Measurements from ENCODE around the gene CPT1B.
"Not testable (repeated sequence)": the region's sequence is repeated elsewhere in the genome, so short reads cannot be mapped to it uniquely, and the experiment has no call there.

CPT1B gene

DNA sequence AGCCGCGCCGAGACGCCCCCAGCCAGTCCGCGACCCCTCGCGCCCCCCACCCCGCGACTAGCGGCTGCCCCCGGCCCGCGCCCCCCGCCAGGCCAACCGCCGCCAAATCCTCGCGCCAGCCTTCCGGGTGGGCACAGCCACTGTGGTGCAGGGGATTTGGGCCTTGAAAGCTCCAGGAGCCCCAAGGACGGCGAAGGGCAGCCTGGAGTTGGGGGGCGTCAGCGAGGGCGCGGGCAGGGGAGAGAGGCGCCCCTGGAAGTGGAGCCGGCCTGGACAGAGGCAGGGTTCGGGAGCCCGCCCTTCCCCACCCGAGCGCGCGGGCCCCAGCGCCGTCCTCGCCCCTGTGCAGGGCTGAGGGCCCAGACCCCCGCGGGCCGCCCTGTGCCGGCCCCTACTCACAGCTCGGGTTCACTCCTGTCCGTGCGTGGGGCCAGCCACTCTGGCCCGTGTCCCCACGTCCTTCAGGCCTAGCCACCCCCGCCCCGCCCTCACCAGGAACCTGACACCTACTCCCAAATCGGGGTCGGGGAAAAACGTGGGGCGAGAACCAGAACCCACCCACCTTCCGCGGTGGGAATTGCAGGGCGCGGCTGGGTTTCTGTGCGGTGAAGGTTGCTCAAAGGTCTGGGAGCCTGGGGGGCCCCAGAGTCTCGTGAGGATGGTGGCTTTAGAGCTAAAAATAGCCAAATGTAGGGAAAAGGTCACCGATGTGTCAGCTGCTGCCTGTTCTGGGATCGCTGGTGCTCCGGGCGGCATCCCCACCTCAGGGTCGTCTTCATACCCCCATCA is at the start of gene CPT1B:
Gene CPT1B, minus strand, starts transcription at position 441 of the 789 bp plus-strand sequence. CDS start 512 bp downstream, outside the sequence.
- no peak for DNase-seq

DNA sequence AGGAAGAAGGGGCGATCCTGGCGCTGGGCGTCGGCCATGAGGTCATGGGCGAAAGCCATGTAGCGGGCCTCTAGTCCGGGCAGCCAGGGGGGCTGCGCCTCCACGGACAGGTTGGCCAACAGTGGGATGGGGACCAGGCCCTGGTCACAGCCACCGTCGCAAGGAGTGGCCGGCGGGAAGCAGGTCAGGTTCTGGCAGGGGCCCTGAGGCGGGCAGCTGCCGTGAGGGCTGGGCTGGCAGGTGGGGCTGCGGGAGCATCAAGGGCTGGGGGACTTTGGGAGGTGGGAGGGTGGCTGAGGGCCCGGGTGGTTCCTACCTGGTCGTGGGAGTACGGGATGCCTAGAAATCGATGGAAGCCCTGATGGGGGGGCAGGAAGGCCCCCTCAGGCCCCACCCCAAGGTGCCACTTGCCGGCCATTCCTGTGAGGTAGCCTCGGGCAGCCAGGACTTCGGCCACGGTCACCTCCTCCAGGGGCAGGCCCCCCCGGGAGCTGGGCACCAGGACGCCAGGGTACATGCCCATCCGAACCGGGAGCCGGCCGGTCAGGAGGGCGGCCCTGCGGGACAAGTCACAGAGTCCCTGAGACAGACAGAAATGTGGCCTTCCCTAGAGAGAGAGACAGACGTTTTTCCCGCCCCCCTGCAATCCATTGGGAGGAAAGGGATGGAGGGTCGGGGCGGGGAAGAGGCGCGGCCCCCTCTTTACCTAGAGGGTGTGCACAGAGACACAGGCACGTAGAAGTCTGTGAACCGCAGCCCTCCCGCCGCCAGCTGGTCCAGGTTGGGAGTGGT is 48.8 kb upstream of the CPT1B start:
- no peak for DNase-seq

GRCh38 chr22:50626314-50626849 is 48.2 kb upstream of the CPT1B start:
- DNase-seq = no peak

DNA sequence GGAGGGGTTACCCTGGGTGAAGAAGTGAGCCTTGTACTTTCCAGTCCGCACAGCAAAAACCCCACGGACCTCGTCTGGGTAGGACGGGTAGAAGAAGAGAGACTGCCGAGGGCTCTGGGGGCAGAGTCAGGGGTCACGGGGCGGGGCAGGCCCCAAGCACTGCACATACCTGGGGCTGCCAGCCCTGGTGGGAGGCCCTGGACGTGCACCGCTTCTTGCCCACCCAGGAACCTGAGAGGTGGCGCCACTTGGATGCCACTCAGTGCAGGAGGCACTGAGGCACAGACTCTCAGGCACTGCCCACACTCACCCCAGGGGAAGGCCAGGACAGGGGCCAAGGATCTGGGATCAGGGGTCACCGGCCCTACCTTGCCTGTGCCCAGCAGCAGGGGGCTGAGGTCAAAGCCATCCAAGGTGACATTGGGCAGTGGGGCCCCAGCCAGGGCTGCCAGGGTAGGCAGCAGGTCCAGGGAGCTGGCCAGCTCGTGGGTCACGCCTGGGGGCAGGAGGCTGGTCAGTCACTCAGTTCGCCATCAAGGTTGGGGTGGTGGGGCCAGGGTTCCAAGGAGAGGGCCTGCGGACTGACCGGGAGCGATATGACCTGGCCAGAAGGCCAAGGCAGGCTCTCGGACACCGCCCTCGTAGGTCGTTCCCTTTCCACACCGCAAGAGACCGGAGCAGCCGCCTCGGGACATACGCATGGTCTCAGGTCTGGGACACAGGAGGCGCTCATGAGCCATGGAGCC is 47.5 kb upstream of the CPT1B start:
- DNase-seq = no peak

DNA sequence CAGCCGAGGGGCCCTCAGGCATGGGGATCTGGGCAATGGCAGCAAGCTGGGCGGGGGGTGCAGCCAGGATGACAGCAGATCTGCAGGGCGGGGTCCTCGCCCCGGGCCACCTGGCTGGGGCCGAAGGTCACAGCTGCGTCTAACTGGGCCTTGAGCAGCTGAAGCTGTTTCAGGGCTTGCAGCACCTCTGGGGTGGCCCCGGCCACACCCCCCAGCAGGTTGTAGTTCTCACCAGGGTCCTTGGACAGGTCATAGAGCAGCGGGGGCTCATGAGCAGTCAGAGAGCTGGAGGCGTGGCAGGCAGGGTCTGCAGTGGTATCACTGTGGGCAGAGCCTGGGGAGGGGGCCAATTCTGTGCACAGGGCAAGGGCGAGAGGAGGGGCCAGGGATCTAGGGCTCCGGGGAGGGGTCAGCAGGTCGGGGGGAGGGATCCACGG is 46.9 kb upstream of the CPT1B start:
- no peak for DNase-seq

DNA sequence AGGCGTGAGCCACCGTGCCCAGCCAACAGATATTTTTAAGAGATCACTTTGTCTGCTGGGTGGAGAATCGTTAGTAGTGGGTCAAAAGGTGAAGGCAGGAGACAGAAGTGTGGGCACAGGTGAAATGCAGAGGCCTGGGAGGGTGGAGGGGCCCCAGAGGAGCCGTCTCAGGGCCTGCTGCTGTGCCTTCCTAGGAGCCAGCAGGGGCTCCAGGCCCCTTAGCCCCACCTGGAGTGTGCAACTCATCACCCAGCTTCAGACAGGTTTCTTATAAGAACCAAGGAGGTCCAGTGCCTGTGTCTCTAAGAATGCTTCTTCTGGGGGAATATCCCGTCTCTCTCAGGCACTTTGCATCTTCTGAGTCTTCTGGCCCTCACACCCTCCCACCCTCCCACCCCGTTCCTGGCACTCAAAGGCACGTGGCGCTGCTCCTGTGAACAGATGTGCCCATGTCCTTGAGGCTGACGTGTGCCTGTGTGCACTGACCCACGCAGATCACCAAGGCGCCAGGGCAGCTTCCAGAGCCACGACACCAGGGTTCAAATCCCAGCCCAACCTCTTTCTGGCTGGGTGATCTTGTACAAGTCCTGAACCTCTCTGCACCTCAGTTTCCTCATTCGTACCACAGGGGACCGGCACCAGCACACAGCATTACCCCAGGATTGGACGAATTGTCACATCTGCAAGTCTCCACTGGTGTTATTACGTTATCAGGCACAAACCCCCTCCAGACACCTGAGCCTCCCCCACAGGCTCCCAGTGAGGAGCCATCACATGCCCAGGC is 46.3 kb upstream of the CPT1B start:
- no peak for DNase-seq

DNA sequence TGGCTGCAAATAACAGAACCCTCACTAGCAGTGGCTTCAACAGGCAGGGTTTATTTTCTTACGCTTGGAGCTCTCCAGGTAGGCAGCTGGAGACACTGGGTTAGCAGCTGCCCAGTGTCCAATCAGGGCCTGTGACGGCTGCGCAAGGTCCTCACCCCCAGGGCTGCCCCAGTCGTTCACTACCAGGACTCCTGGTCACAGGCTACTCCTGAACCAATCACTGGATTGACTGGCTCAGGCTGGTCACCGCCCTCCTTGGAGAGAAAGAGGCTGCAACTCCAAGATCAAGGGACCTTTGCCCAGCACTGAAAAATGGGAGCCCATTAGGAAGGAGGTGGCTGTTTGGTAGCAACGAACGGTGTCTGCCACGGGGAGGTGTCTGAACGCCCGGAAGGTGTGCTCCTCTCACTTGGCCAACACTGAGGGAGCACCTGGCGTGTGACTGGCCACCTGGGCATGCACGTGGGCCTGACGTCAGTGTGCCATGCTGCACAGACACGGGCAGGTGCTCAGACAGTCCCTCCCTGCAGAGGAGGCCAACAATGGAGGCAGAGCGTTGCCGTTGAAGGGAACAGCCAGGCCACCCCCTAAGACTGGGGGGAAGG is 44.6 kb upstream of the CPT1B start:
- no peak for DNase-seq

- no peak for DNase-seq
Observed at GRCh38 chr22:50621948-50622722, 43.9 kb upstream of the CPT1B start.

GRCh38 chr22:50621356-50621880 is 43.2 kb upstream of the CPT1B start:
- DNase-seq = no peak

DNA sequence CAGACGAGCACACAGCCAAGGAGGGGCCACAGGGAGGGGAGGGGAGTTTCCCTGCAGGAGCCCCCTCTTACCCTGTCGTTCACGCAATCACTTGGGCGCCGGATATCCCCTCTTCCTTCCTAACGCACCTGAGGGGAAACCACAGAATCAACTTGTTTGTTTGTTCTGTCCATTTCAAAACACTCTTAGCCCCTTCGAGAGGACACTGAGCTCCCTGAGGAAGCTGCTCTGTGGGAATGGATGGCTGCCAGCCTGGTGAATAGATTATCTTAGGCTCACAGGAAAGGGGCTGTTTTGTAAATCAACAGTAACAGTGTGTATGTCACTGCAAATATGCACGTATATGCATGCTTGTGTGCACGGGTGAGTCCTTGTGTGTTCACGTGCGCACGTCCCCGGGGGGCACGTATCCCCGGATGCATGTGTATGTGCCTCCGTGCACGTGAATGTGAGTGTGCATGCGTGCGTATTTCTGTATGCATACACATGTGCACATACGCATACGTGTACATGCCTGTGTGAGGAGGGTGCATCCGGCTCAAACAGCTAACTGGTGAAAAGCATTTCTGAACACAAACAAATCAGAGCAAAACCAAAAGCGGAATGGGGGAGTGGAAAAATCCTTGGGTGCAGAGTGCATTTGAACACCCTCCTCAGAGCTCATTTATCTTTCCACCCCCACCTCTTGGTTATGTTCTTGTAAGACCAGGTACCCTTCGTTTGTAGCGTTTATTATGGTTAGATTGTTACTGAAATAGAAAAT is 42.5 kb upstream of the CPT1B start:
- DNase-seq = no peak

DNA sequence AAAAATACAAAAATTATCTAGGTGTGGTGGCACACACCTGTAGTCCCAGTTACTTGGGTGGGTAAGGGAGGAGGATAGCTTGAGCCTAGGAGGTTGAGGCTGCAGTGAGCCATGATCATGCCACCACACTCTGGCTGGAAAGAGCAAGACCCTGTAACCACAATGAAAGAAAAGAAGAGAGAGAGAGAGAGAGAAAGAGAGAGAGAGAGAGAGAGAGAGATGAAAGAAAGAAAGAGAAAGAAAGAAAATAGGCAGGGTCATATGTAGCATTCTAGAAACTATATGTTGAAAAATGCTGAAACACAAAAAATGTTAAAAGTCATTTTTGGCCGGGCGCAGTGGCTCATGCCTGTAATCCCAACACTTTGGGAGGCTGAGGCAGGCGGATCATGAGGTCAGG is 36.1 kb upstream of the CPT1B start:
- not testable (repeated sequence) for DNase-seq

DNA sequence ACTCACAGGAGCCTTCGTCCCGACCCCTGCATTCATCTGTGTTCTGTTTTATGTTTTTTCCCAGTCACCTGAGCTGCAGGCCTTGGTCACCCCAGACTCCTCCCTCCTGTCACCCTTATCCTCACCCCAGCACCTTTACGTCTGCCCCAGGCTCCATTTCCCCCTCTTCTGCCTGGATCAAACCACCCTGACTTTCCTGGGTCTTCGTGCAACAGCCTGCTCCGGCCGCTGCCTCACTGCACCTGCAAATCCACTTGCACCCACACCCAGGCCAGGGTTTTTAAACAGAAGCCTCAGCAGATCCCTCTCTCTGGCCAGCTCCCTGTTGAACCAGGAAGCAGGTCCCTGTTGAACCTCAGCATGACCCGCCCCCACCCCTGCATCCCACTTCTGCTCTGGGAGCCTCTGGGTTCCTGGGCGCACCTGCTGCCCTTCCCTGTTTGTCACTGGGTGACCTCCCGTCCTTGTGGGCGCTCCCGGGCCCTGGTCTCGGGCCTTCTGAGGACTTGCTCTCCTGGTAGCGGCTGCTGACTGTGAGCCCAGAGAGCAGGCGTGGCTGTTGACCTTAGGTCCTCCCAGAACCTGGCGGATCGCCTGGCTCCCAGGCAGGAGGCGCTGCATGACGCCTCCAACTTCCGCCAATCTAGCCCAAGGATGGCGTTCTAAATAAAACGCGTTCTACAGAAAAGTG is 35.2 kb upstream of the CPT1B start:
- no peak for DNase-seq

GRCh38 chr22:50612528-50613221 is 34.4 kb upstream of the CPT1B start:
- no peak for DNase-seq

DNA sequence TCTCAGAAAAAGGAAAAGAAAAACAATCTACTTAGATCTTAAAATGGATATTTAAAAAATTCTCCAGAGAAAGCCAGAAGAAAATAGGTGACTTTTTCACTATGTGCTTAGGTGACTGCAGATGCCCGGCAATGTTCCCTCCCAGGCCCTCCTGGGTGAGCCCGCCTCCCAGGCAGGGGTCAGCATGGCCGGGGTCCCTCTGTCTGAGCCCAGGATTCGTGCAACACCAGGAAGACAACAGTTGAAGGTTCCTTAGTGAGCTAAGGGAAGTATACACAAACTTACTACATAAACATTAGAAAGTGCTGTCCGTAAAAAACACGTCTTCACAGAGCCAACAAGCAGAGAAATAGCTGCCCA is 33.9 kb upstream of the CPT1B start:
- DNase-seq = no peak

DNA sequence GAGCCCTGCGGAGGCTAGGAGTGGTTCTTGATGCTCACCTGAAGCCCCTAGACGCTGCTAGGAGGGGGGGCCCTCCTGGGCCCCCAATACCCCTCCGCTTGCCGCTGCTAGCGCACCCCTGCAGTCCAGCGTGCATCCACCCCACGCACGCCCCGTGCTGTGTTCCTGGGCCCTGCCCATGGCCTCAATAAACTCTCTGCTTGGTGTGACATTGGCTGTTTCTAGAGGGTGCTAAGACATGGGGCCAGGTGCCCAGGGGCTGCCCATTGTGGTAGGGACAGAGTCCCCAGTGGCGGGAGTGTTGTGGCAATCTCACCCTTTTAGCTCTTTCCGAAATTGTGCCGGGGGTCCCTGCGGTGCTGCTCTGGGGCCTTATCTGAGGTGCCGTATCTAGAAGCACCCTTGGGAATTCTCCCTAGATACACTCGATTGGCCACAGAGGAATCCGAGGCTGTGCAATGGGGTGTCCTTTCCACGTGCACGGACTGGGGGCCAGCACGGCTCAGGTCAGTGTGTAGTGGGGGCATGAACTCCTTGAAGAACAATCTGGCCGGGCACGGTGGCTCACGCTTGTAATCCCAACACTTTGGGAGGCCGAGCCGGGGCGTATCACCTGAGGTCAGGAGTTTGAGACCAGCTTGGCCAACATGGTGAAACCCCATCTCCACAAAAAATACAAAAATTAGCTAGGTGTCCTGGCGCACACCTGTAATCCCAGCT is 33.3 kb upstream of the CPT1B start:
- DNase-seq = no peak

- DNase-seq = no peak
Observed at GRCh38 chr22:50610581-50610980, 32.4 kb upstream of the CPT1B start.

DNA sequence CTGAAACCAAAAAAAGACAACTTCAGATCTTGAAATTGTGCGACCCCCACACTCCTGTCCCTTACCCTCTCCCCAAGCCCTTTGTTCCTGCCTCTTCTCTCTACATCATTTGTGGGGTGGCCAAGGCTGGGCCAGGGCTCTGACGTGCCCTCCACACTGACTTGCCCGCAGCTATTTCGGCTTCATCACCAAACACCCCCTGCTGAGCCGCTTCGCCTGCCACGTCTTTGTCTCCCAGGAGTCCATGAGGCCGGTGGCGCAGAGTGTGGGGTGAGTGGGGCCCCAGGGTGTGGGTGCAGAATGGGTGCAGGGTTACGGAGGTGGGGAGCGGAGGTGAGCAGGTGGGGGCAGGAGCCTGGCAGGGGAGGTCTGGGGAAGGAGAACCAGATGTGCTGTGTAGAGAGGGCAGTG is 31.8 kb upstream of the CPT1B start:
- DNase-seq = no peak

DNA sequence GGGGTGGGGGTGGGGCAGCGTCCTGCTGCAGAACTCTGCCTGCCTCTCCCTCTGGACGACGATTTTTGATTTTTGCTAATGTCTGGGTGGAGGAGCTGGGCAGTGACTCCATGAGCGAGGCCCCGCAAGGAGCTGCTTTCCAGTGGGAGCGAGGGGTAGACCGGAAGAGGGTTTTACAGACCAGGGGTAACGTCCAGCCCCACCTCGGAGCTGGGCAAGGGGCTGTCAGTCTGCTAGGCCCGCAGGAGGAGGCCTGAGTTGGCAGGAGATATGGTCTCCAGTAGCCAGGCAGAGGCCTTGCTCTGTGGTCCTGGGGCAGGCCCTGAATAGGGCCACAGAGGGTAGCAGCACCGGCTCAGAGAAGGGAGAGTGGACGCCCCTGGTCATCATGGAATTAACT is 31.4 kb upstream of the CPT1B start:
- no peak for DNase-seq

Measured in midbrain (tissue), 1 donor.